CD4-positive, alpha-beta memory T cell (primary cell): Measurements from ENCODE around the gene MUS81. TPM values are rescaled to one million over a fixed set of nuclear protein-coding genes. Genes with fewer than 3 reads are reported as not detected.
"Not testable (repeated sequence)": the region's sequence is repeated elsewhere in the genome, so short reads cannot be mapped to it uniquely, and the experiment has no call there.

ENCODE experiments used
- CTCF ChIA-PET: fragments of 350-600 bp; sonication (Branson Sonifier 250); formaldehyde crosslinking; loops from one replicate; lab custom pipeline; 2021; ENCODE audit warnings: inconsistent platforms; ENCODE audit not compliant: partially characterized antibody; lab: Charles Lee
- POLR2A ChIA-PET: fragments of 350-600 bp; sonication (Branson Sonifier 250); formaldehyde crosslinking; loops from one replicate; lab custom pipeline; 2021; ENCODE audit not compliant: partially characterized antibody; lab: Charles Lee
- DNase-seq, 5 donors: peaks; one replicate each; pipeline versions ENCODE4 v3.0.0 to v3.0.0-alpha.2; 2020 to 2022; ENCODE audit warnings: mixed read lengths in 1 of 5
- H3K27ac ChIP-seq: one replicate; pipeline ENCODE4 v1.7.0; 2013; ENCODE audit warnings: low read depth, low read length
- H3K27me3 ChIP-seq: 2 replicates; pipeline ENCODE4 v1.7.0; 2013; ENCODE audit warnings: mild to moderate bottlenecking, low read length, moderate library complexity; ENCODE audit not compliant: insufficient read depth
- H3K36me3 ChIP-seq: 2 replicates; pipeline ENCODE4 v1.7.0; 2013; ENCODE audit warnings: mild to moderate bottlenecking, low read length, moderate library complexity; ENCODE audit not compliant: insufficient read depth
- H3K4me1 ChIP-seq: 2 replicates; pipeline ENCODE4 v1.7.0; 2013; ENCODE audit warnings: mild to moderate bottlenecking, low read length, moderate library complexity; ENCODE audit not compliant: insufficient read depth
- H3K4me3 ChIP-seq, 2 donors: one replicate each; pipeline ENCODE4 v1.7.0; 2013; ENCODE audit warnings: low read length in 2 of 2, mild to moderate bottlenecking in 1 of 2
- H3K9me3 ChIP-seq, 2 donors: one replicate each; pipeline ENCODE4 v1.7.0; 2013; ENCODE audit warnings: low read length in 2 of 2, control low read depth in 1 of 2; ENCODE audit not compliant: control insufficient read depth in 1 of 2
- H3K27ac Mint-ChIP-seq, 7 donors: one replicate each; pipeline ENCODE4 v1.8.0; 2020 to 2021; ENCODE audit warnings: mixed read lengths in 7 of 7, mild to moderate bottlenecking in 6 of 7, inconsistent platforms in 3 of 7, moderate library complexity in 3 of 7
- H3K27me3 Mint-ChIP-seq, 2 donors: one replicate each; pipeline ENCODE4 v1.8.0; 2020 to 2021; ENCODE audit warnings: mixed read lengths in 2 of 2
- H3K36me3 Mint-ChIP-seq, 2 donors: one replicate each; pipeline ENCODE4 v1.8.0; 2020 to 2021; ENCODE audit warnings: mixed read lengths in 2 of 2, inconsistent platforms in 1 of 2, mild to moderate bottlenecking in 1 of 2
- H3K4me1 Mint-ChIP-seq, 4 donors: one replicate each; pipeline ENCODE4 v1.8.0; 2020 to 2021; ENCODE audit warnings: mixed read lengths in 4 of 4, mild to moderate bottlenecking in 1 of 4
- H3K4me3 Mint-ChIP-seq, 8 donors: one replicate each; pipeline ENCODE4 v1.8.0; 2020 to 2021; ENCODE audit warnings: mixed read lengths in 8 of 8, mild to moderate bottlenecking in 7 of 8, moderate library complexity in 6 of 8, inconsistent platforms in 3 of 8
- H3K9me3 Mint-ChIP-seq, 8 donors: one replicate each; pipeline ENCODE4 v1.8.0; 2020 to 2021; ENCODE audit warnings: mixed read lengths in 8 of 8, mild to moderate bottlenecking in 5 of 8, inconsistent platforms in 3 of 8, moderate library complexity in 1 of 8
- intact Hi-C: fragments of 100-400 bp; cut with micrococcal nuclease; formaldehyde crosslinking; loops from one replicate; pipeline ENCODE4 v1.15.1; 2023
- polyA plus RNA-seq, 2 donors: library from polyadenylated mRNA; unstranded; fragments of 300-500 nt; fragmentation: Illumina TruSeq; gene quantifications; one replicate each; pipeline ENCODE4 v1.2.3, GENCODE V29; 2021
- total RNA-seq, 2 experiments: library from RNA; stranded (reverse); gene quantifications; one replicate each; pipeline ENCODE4 v1.2.3, GENCODE V29; 2021

The MUS81 gene
- total and polyA plus RNA-seq, 4 experiments from 2014 or later = 24.0 to 95.5 (median 62.3) TPM

- H3K4me1 Mint-ChIP-seq, H3K36me3 ChIP-seq, H3K27me3 ChIP-seq, H3K9me3 Mint-ChIP-seq, H3K4me3 ChIP-seq, intact Hi-C loops, H3K36me3 Mint-ChIP-seq, DNase-seq, H3K9me3 ChIP-seq, H3K27me3 Mint-ChIP-seq, H3K27ac ChIP-seq: not testable (repeated sequence)
- Mint-ChIP-seq H3K4me3 (peak overlapping the region in 5 of 8 donors; percentile 7 to 53 (median 26)), H3K27ac (peak overlapping the region in 1 of 7 donors; percentile 50)
- peaks cover 20% of the 10 kb centered on the region for H3K4me1 ChIP-seq
- CTCF ChIA-PET = interaction anchor here (0.9 to 3.8 kb wide), 10 partner anchors 14 to 479 kb away, joined by 3 to 18 read pairs (median 10); partner anchors contain the start of genes CCDC85B, KAT5 and MUS81
- POLR2A ChIA-PET = interaction anchor here (1.3 to 3.9 kb wide), 8 partner anchors 16 to 407 kb away, joined by 3 to 72 read pairs (median 10); partner anchors contain the start of genes C11orf68, CCDC85B, CFL1 and FIBP
Measured at GRCh38 chr11:65832231-65832630, 28.0 kb upstream of the MUS81 start.

- H3K27me3 Mint-ChIP-seq = no peaks in the 10 kb centered on the region
- DNase-seq = peak; percentile 91 to 94 (median 93)
- peaks cover 0 to 1% (median 0%) of the 10 kb centered on the region in 8 donors for H3K9me3 Mint-ChIP-seq
- Histone ChIP-seq H3K9me3 (no peaks in the 10 kb centered on the region), H3K27me3 (no peaks in the 10 kb centered on the region), H3K4me3 (peak within 1 kb of the TSS; percentile 31 to 67), H3K36me3 (no peaks in the 10 kb centered on the region), H3K27ac (peak within 1 kb of the TSS; percentile 17), H3K4me1 (peaks cover 20% of the 10 kb centered on the region)
- H3K4me3 Mint-ChIP-seq = no peak within 1 kb of the TSS
- H3K4me1 Mint-ChIP-seq = peaks cover 8% of the 10 kb centered on the region in 4 donors
- ChIA-PET POLR2A (interaction anchor here (0.6 to 3.9 kb wide), 15 partner anchors 15 to 408 kb away, joined by 3 to 72 read pairs (median 5); partner anchors contain the start of genes C11orf68, CCDC85B, CFL1 and FAM89B), CTCF (interaction anchor here (0.7 to 3.8 kb wide), 16 partner anchors 15 to 478 kb away, joined by 3 to 18 read pairs (median 4); partner anchors contain the start of genes CCDC85B, CFL1, FIBP and KAT5)
- no peaks in the 10 kb centered on the region for H3K36me3 Mint-ChIP-seq
- H3K27ac Mint-ChIP-seq = peak within 1 kb of the TSS in 5 of 7 donors; percentile 29 to 82 (median 70)
- intact Hi-C loops = loop anchor here (1.0 kb wide), 1 partner anchor 25 kb away; the partner anchor contains the start of gene CFL1
Measured at GRCh38 chr11:65833297-65834030, 26.8 kb upstream of the MUS81 start, which contains the start of gene SNX32. Gene SNX32 (plus strand): TSS chr11:65833963. CDS start chr11:65834066, 103 bp downstream.

GRCh38 chr11:65834202-65834601 is 26.0 kb upstream of the MUS81 start:
- Mint-ChIP-seq H3K36me3 (no peaks in the 10 kb centered on the region), H3K4me1 (peaks cover 8% of the 10 kb centered on the region in 4 donors), H3K9me3 (peaks cover 0 to 1% (median 0%) of the 10 kb centered on the region in 8 donors), H3K27ac (no peak overlapping the region), H3K27me3 (no peaks in the 10 kb centered on the region), H3K4me3 (no peak overlapping the region)
- intact Hi-C loops = no loop called here
- ChIA-PET POLR2A (interaction anchor here (1.0 to 3.9 kb wide), 11 partner anchors 14 to 181 kb away, joined by 3 to 72 read pairs (median 9); partner anchors contain the start of genes C11orf68, CCDC85B, CFL1 and FIBP), CTCF (interaction anchor here (0.7 to 3.8 kb wide), 10 partner anchors 16 to 234 kb away, joined by 3 to 18 read pairs (median 10); partner anchors contain the start of genes CCDC85B, FIBP, KAT5 and MUS81)
- H3K27me3 ChIP-seq = no peaks in the 10 kb centered on the region
- no peak for DNase-seq
- peaks cover 20% of the 10 kb centered on the region for H3K4me1 ChIP-seq
- H3K9me3 ChIP-seq = no peaks in the 10 kb centered on the region
- H3K27ac ChIP-seq = no peak overlapping the region
- H3K4me3 ChIP-seq = peak overlapping the region; percentile 31 to 67
- H3K36me3 ChIP-seq = no peaks in the 10 kb centered on the region

GRCh38 chr11:65842144-65842543 is 18.1 kb upstream of the MUS81 start:
- Histone ChIP-seq H3K36me3 (no peaks in the 10 kb centered on the region), H3K27ac (no peak overlapping the region), H3K27me3 (no peaks in the 10 kb centered on the region), H3K4me3 (no peak overlapping the region), H3K9me3 (no peaks in the 10 kb centered on the region), H3K4me1 (no peaks in the 10 kb centered on the region)
- no peak overlapping the region for H3K27ac Mint-ChIP-seq
- no peaks in the 10 kb centered on the region for H3K36me3 Mint-ChIP-seq
- H3K4me3 Mint-ChIP-seq = no peak overlapping the region
- H3K9me3 Mint-ChIP-seq = no peaks in the 10 kb centered on the region
- DNase-seq = no peak
- no peaks in the 10 kb centered on the region for H3K27me3 Mint-ChIP-seq
- POLR2A ChIA-PET = no interaction called here
- CTCF ChIA-PET = no interaction called here
- intact Hi-C loops = no loop called here
- H3K4me1 Mint-ChIP-seq = no peaks in the 10 kb centered on the region

- no peaks in the 10 kb centered on the region for H3K27me3 ChIP-seq
- Mint-ChIP-seq H3K27me3 (no peaks in the 10 kb centered on the region), H3K27ac (no peak overlapping the region), H3K4me3 (no peak overlapping the region), H3K36me3 (no peaks in the 10 kb centered on the region), H3K9me3 (no peaks in the 10 kb centered on the region), H3K4me1 (no peaks in the 10 kb centered on the region)
- POLR2A ChIA-PET = interaction anchor here (1.0 kb wide), 1 partner anchor 9 kb away, joined by 3 read pairs; no protein-coding TSS in a partner anchor
- intact Hi-C loops = no loop called here
- no peak overlapping the region for H3K4me3 ChIP-seq
- no peaks in the 10 kb centered on the region for H3K4me1 ChIP-seq
- no peaks in the 10 kb centered on the region for H3K36me3 ChIP-seq
- no peak for DNase-seq
- CTCF ChIA-PET = interaction anchor here (0.8 to 1.5 kb wide), 4 partner anchors 41 to 178 kb away, joined by 3 to 5 read pairs (median 4); no protein-coding TSS in a partner anchor
- H3K27ac ChIP-seq = no peak overlapping the region
- no peaks in the 10 kb centered on the region for H3K9me3 ChIP-seq
Measured at GRCh38 chr11:65843811-65844210, 16.4 kb upstream of the MUS81 start.

- DNase-seq = no peak
- H3K4me3 ChIP-seq = no peak overlapping the region
- H3K36me3 ChIP-seq = no peaks in the 10 kb centered on the region
- Mint-ChIP-seq H3K36me3 (no peaks in the 10 kb centered on the region), H3K4me1 (no peaks in the 10 kb centered on the region), H3K27me3 (no peaks in the 10 kb centered on the region), H3K4me3 (no peak overlapping the region), H3K9me3 (no peaks in the 10 kb centered on the region), H3K27ac (no peak overlapping the region)
- intact Hi-C loops = no loop called here
- CTCF ChIA-PET = interaction anchor here (0.6 to 1.5 kb wide), 5 partner anchors 41 to 178 kb away, joined by 3 to 5 read pairs (median 4); no protein-coding TSS in a partner anchor
- H3K9me3 ChIP-seq = no peaks in the 10 kb centered on the region
- POLR2A ChIA-PET = no interaction called here
- no peak overlapping the region for H3K27ac ChIP-seq
- no peaks in the 10 kb centered on the region for H3K27me3 ChIP-seq
- H3K4me1 ChIP-seq = no peaks in the 10 kb centered on the region
Measured at GRCh38 chr11:65844231-65844872, 15.9 kb upstream of the MUS81 start.
